Measurements from ENCODE around the gene NRDE2. TPM values are rescaled to one million over a fixed set of nuclear protein-coding genes. Genes with fewer than 3 reads are reported as not detected.
"Not testable (repeated sequence)": the region's sequence is repeated elsewhere in the genome, so short reads cannot be mapped to it uniquely, and the experiment has no call there.

The NRDE2 gene
- total RNA-seq, 1 donor from 2014 or later = 25.4 TPM

GRCh38 chr14:90356925-90357324, 25.2 kb upstream of the NRDE2 start:
- Mint-ChIP-seq H3K9me3 (no peaks in the 10 kb centered on the region), H3K27ac (no peak overlapping the region), H3K4me3 (ENCODE audit: low read depth) (no peak overlapping the region), H3K27me3 (ENCODE audit: low read depth) (peaks cover 3% of the 10 kb centered on the region), H3K36me3 (ENCODE audit: low read depth) (no peaks in the 10 kb centered on the region), H3K4me1 (ENCODE audit: low read depth) (no peaks in the 10 kb centered on the region)
- no peak for DNase-seq (ENCODE audit: low spot score)
- intact Hi-C loops (cut with micrococcal nuclease) = no loop called here

GRCh38 chr14:90355540-90356518, 24.1 kb upstream of the NRDE2 start:
- Mint-ChIP-seq H3K36me3 (ENCODE audit: low read depth) (no peaks in the 10 kb centered on the region), H3K27ac (no peak overlapping the region), H3K4me1 (ENCODE audit: low read depth) (no peaks in the 10 kb centered on the region), H3K9me3 (no peaks in the 10 kb centered on the region), H3K4me3 (ENCODE audit: low read depth) (no peak overlapping the region), H3K27me3 (ENCODE audit: low read depth) (peaks cover 3% of the 10 kb centered on the region)
- no peak for DNase-seq (ENCODE audit: low spot score)
- intact Hi-C loops (cut with micrococcal nuclease) = no loop called here

GRCh38 chr14:90354551-90355298, 23.0 kb upstream of the NRDE2 start:
- Mint-ChIP-seq H3K27ac (no peak overlapping the region), H3K9me3 (no peaks in the 10 kb centered on the region), H3K36me3 (ENCODE audit: low read depth) (no peaks in the 10 kb centered on the region), H3K27me3 (ENCODE audit: low read depth) (peaks cover 3% of the 10 kb centered on the region), H3K4me1 (ENCODE audit: low read depth) (peaks cover 3% of the 10 kb centered on the region), H3K4me3 (ENCODE audit: low read depth) (no peak overlapping the region)
- DNase-seq (ENCODE audit: low spot score) = no peak
- intact Hi-C loops (cut with micrococcal nuclease) = no loop called here

- no peak for DNase-seq (ENCODE audit: low spot score)
- Mint-ChIP-seq H3K36me3 (ENCODE audit: low read depth) (no peaks in the 10 kb centered on the region), H3K27ac (no peak overlapping the region), H3K9me3 (no peaks in the 10 kb centered on the region), H3K27me3 (ENCODE audit: low read depth) (peaks cover 3% of the 10 kb centered on the region), H3K4me1 (ENCODE audit: low read depth) (peaks cover 3% of the 10 kb centered on the region), H3K4me3 (ENCODE audit: low read depth) (no peak overlapping the region)
- intact Hi-C loops (cut with micrococcal nuclease) = no loop called here
These were observed 18.0 kb upstream of the NRDE2 start for GRCh38 chr14:90349739-90350138.

GRCh38 chr14:90348270-90348669, 16.5 kb upstream of the NRDE2 start:
- no peaks in the 10 kb centered on the region for H3K9me3 Mint-ChIP-seq
- intact Hi-C loops (cut with micrococcal nuclease) = no loop called here
- H3K4me1 Mint-ChIP-seq (ENCODE audit: low read depth) = peaks cover 3% of the 10 kb centered on the region
- H3K27me3 Mint-ChIP-seq (ENCODE audit: low read depth) = peaks cover 3% of the 10 kb centered on the region
- H3K4me3 Mint-ChIP-seq (ENCODE audit: low read depth) = no peak overlapping the region
- H3K27ac Mint-ChIP-seq = no peak overlapping the region
- no peaks in the 10 kb centered on the region for H3K36me3 Mint-ChIP-seq (ENCODE audit: low read depth)
- DNase-seq (ENCODE audit: low spot score) = no peak

GRCh38 chr14:90345239-90345557, 13.5 kb upstream of the NRDE2 start:
- peaks cover 3% of the 10 kb centered on the region for H3K4me1 Mint-ChIP-seq (ENCODE audit: low read depth)
- H3K27ac Mint-ChIP-seq = no peak overlapping the region
- no peaks in the 10 kb centered on the region for H3K36me3 Mint-ChIP-seq (ENCODE audit: low read depth)
- no peaks in the 10 kb centered on the region for H3K9me3 Mint-ChIP-seq
- no peak for DNase-seq (ENCODE audit: low spot score)
- H3K4me3 Mint-ChIP-seq (ENCODE audit: low read depth) = no peak overlapping the region
- peaks cover 5% of the 10 kb centered on the region for H3K27me3 Mint-ChIP-seq (ENCODE audit: low read depth)
- intact Hi-C loops (cut with micrococcal nuclease) = no loop called here

- intact Hi-C loops (cut with micrococcal nuclease) = no loop called here
- Mint-ChIP-seq H3K27ac (no peak overlapping the region), H3K4me3 (ENCODE audit: low read depth) (no peak overlapping the region), H3K36me3 (ENCODE audit: low read depth) (no peaks in the 10 kb centered on the region), H3K27me3 (ENCODE audit: low read depth) (peaks cover 5% of the 10 kb centered on the region), H3K4me1 (ENCODE audit: low read depth) (no peaks in the 10 kb centered on the region), H3K9me3 (no peaks in the 10 kb centered on the region)
- no peak for DNase-seq (ENCODE audit: low spot score)
These were observed 12.8 kb upstream of the NRDE2 start for GRCh38 chr14:90344331-90345238.

GRCh38 chr14:90342327-90342726, 10.6 kb upstream of the NRDE2 start:
- Mint-ChIP-seq H3K36me3 (ENCODE audit: low read depth) (no peaks in the 10 kb centered on the region), H3K4me3 (ENCODE audit: low read depth) (no peak overlapping the region), H3K4me1 (ENCODE audit: low read depth) (no peaks in the 10 kb centered on the region), H3K27ac (no peak overlapping the region), H3K9me3 (no peaks in the 10 kb centered on the region), H3K27me3 (ENCODE audit: low read depth) (peaks cover 17% of the 10 kb centered on the region)
- intact Hi-C loops (cut with micrococcal nuclease) = no loop called here
- DNase-seq (ENCODE audit: low spot score) = no peak

GRCh38 chr14:90341784-90342183, 10.0 kb upstream of the NRDE2 start:
- peaks cover 22% of the 10 kb centered on the region for H3K27me3 Mint-ChIP-seq (ENCODE audit: low read depth)
- DNase-seq (ENCODE audit: low spot score) = no peak
- no peak overlapping the region for H3K27ac Mint-ChIP-seq
- H3K4me1 Mint-ChIP-seq (ENCODE audit: low read depth) = no peaks in the 10 kb centered on the region
- H3K9me3 Mint-ChIP-seq = no peaks in the 10 kb centered on the region
- no peaks in the 10 kb centered on the region for H3K36me3 Mint-ChIP-seq (ENCODE audit: low read depth)
- intact Hi-C loops (cut with micrococcal nuclease) = no loop called here
- no peak overlapping the region for H3K4me3 Mint-ChIP-seq (ENCODE audit: low read depth)

GRCh38 chr14:90341232-90341631, 9.5 kb upstream of the NRDE2 start:
- H3K36me3 Mint-ChIP-seq (ENCODE audit: low read depth); H3K9me3 Mint-ChIP-seq; intact Hi-C loops (cut with micrococcal nuclease); H3K27ac Mint-ChIP-seq; DNase-seq (ENCODE audit: low spot score); H3K4me1 Mint-ChIP-seq (ENCODE audit: low read depth); H3K4me3 Mint-ChIP-seq (ENCODE audit: low read depth): not testable (repeated sequence)
- H3K27me3 Mint-ChIP-seq (ENCODE audit: low read depth) = peaks cover 26% of the 10 kb centered on the region

- no peak for DNase-seq (ENCODE audit: low spot score)
- peaks cover 38% of the 10 kb centered on the region for H3K27me3 Mint-ChIP-seq (ENCODE audit: low read depth)
- H3K36me3 Mint-ChIP-seq (ENCODE audit: low read depth) = no peaks in the 10 kb centered on the region
- no peak overlapping the region for H3K4me3 Mint-ChIP-seq (ENCODE audit: low read depth)
- intact Hi-C loops (cut with micrococcal nuclease) = no loop called here
- H3K4me1 Mint-ChIP-seq (ENCODE audit: low read depth) = peaks cover 6% of the 10 kb centered on the region
- H3K9me3 Mint-ChIP-seq = no peaks in the 10 kb centered on the region
- H3K27ac Mint-ChIP-seq = no peak overlapping the region
These were observed 5.2 kb upstream of the NRDE2 start for GRCh38 chr14:90336985-90337384.

GRCh38 chr14:90336401-90336800, 4.7 kb upstream of the NRDE2 start:
- Mint-ChIP-seq H3K4me3 (ENCODE audit: low read depth) (no peak overlapping the region), H3K9me3 (no peaks in the 10 kb centered on the region), H3K27ac (no peak overlapping the region), H3K36me3 (ENCODE audit: low read depth) (peaks cover 3% of the 10 kb centered on the region), H3K27me3 (ENCODE audit: low read depth) (peaks cover 38% of the 10 kb centered on the region), H3K4me1 (ENCODE audit: low read depth) (peaks cover 10% of the 10 kb centered on the region)
- DNase-seq (ENCODE audit: low spot score) = no peak
- intact Hi-C loops (cut with micrococcal nuclease) = no loop called here
